Parathyroid adenoma (tissue), 2 donors: ENCODE data around the gene CALCOCO1.
A peak's percentile ranks its signal among the peaks of the same experiment; 100 is the strongest.

Source experiments
- H2AFZ ChIP-seq: fragments of 300-600 bp; sonication (generic); one replicate; pipeline ENCODE4 v1.7.0; 2017; ENCODE audit warnings: antibody characterized with exemption, mild to moderate bottlenecking
- H3K27ac ChIP-seq: fragments of 300-600 bp; sonication (generic); one replicate; pipeline ENCODE4 v1.7.0; 2017
- H3K27me3 ChIP-seq: fragments of 300-600 bp; sonication (generic); one replicate; pipeline ENCODE4 v1.7.0; 2017; ENCODE audit warnings: low read length; ENCODE audit not compliant: control insufficient read depth, insufficient read depth
- H3K36me3 ChIP-seq: fragments of 300-600 bp; sonication (generic); one replicate; pipeline ENCODE4 v1.7.0; 2017; ENCODE audit warnings: low read length; ENCODE audit not compliant: control insufficient read depth, insufficient read depth
- H3K4me1 ChIP-seq: fragments of 300-600 bp; sonication (generic); one replicate; pipeline ENCODE4 v1.7.0; 2017; ENCODE audit warnings: control low read depth
- H3K4me2 ChIP-seq: fragments of 300-600 bp; sonication (generic); one replicate; pipeline ENCODE4 v1.7.0; 2017; ENCODE audit warnings: low read length
- H3K4me3 ChIP-seq: fragments of 300-600 bp; sonication (generic); one replicate; pipeline ENCODE4 v1.7.0; 2017; ENCODE audit warnings: low read depth, low read length
- H3K79me2 ChIP-seq: fragments of 300-600 bp; sonication (generic); one replicate; pipeline ENCODE4 v1.7.0; 2017; ENCODE audit warnings: control low read depth
- H3K9ac ChIP-seq: fragments of 300-600 bp; sonication (generic); one replicate; pipeline ENCODE4 v1.7.0; 2017; ENCODE audit warnings: mild to moderate bottlenecking
- H3K9me3 ChIP-seq: fragments of 300-600 bp; sonication (generic); one replicate; pipeline ENCODE4 v1.7.0; 2017; ENCODE audit warnings: low read length; ENCODE audit not compliant: control insufficient read depth
- CTCF ChIP-seq: fragments of 300-600 bp; sonication (generic); IDR thresholded peaks from one replicate; pipeline ENCODE4 v1.7.0; 2017; ENCODE audit warnings: antibody characterized with exemption, mild to moderate bottlenecking
- donor health status: primary hyperparathyroidism.

CALCOCO1 gene

DNA sequence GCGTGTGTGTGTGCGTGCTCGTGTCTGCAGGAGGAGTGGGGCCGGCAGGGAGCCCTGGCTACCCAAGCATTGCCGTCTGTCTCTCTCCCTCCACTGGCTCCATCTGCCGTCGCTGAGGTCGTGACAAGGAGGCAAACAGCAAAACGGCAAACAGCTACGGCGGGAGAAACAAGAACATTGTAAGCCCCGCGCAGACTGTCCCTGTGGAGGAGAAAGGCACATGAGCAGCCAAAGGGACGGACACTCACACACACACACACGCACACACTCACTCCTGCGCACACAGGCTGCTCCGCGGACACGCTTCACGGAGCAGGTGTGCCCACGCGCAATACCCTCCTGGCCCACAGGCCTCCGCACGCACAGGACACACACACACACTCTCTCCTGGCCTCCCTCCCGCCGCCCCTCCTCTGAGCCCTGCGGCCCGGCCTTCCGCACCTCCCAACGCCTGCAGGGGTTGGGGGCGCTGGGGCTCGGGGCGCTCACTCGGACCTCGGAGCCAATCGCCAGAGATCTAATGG lies 23.6 kb upstream of the CALCOCO1 start:
- no peaks in the 10 kb centered on the region for H3K79me2 ChIP-seq
- H3K36me3 ChIP-seq: no peaks in the 10 kb centered on the region
- TF ChIP-seq CTCF: no peak
- H3K27me3 ChIP-seq: no peaks in the 10 kb centered on the region
- H3K4me3 ChIP-seq: peak overlapping the region; percentile 39
- H3K9me3 ChIP-seq: no peaks in the 10 kb centered on the region
- H3K27ac ChIP-seq: no peak overlapping the region
- H3K9ac ChIP-seq: no peak overlapping the region
- peaks cover 12% of the 10 kb centered on the region for H3K4me1 ChIP-seq
- peak overlapping the region; percentile 82 for H3K4me2 ChIP-seq
- H2AFZ ChIP-seq: peak overlapping the region; percentile 85

- no peak overlapping the region for H3K27ac ChIP-seq
Observed at GRCh38 chr12:53749986-53750811, 22.9 kb upstream of the CALCOCO1 start.

DNA sequence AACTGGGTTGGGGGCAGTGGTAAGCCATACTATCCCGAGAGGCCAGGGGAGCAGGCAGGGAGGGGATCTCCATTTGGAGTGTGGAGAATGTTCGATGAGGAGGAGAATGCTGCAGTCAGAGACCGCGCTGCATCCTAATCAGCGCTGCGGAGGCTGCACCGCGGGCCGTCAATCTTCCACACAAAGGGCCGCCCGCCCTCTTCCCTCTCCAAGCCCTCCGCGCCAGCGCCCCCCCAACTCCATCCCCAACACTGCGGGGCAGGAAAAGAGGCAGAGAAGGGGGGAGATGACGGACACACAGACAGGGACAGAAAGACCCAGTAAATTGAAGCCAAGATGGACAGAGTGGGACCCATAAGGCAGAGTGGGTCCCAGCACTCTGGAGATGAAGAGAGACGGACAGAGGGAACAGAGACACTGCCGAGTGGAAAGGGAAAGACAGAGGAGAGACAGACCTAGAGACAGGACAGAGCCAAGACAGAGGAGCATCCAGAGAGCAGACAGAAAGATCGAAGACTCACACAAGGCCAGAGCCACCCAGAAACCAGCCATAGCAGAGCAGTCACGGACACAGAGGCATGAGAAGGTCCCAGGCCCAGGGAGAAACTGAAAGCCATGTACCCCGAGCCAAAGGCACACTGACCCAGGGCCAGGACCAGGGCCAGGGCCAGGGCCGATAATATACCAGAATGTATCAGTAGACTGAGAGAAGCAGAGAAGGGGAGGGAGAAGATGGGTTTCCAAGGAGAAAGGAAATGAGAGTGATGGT lies 21.0 kb upstream of the CALCOCO1 start:
- no peak overlapping the region for H3K9ac ChIP-seq
- peaks cover 8% of the 10 kb centered on the region for H3K4me1 ChIP-seq
- H3K36me3 ChIP-seq: no peaks in the 10 kb centered on the region
- no peak overlapping the region for H2AFZ ChIP-seq
- H3K27me3 ChIP-seq: no peaks in the 10 kb centered on the region
- TF ChIP-seq CTCF: no peak
- no peaks in the 10 kb centered on the region for H3K9me3 ChIP-seq
- no peak overlapping the region for H3K27ac ChIP-seq
- no peak overlapping the region for H3K4me2 ChIP-seq
- no peaks in the 10 kb centered on the region for H3K79me2 ChIP-seq
- H3K4me3 ChIP-seq: no peak overlapping the region

More at GRCh38 chr12:53749986-53750811, 22.9 kb upstream of the CALCOCO1 start:
- H3K4me1 ChIP-seq: peaks cover 12% of the 10 kb centered on the region
- no peaks in the 10 kb centered on the region for H3K79me2 ChIP-seq
- H3K4me2 ChIP-seq: no peak overlapping the region
- no peaks in the 10 kb centered on the region for H3K36me3 ChIP-seq
- no peak overlapping the region for H3K4me3 ChIP-seq
- no peak for TF ChIP-seq CTCF
- H3K9me3 ChIP-seq: no peaks in the 10 kb centered on the region
- no peak overlapping the region for H2AFZ ChIP-seq
- H3K27me3 ChIP-seq: no peaks in the 10 kb centered on the region
- no peak overlapping the region for H3K9ac ChIP-seq

GRCh38 chr12:53747095-53747494 lies 19.8 kb upstream of the CALCOCO1 start:
- Histone ChIP-seq H3K9me3 (no peaks in the 10 kb centered on the region), H3K4me3 (no peak overlapping the region), H3K27ac (no peak overlapping the region), H3K4me2 (peak overlapping the region; percentile 23), H3K27me3 (no peaks in the 10 kb centered on the region), H3K9ac (no peak overlapping the region), H3K79me2 (no peaks in the 10 kb centered on the region), H3K36me3 (no peaks in the 10 kb centered on the region), H3K4me1 (peaks cover 10% of the 10 kb centered on the region), H2AFZ (peak overlapping the region; percentile 56)
- TF ChIP-seq CTCF: no peak
